CD4-positive, alpha-beta T cell treated with Interleukin-10 for 1 hour (primary cell): Measurements from ENCODE around the gene CDK6.

ENCODE experiments used
- DNase-seq: peaks from one replicate; pipeline ENCODE4 v3.0.0-alpha.2; 2020

Gene CDK6

GRCh38 chr7:92788559-92789183, 47.7 kb downstream of the CDK6 start:
- no peak for DNase-seq

GRCh38 chr7:92785923-92786322, 50.5 kb downstream of the CDK6 start:
- no peak for DNase-seq

DNA sequence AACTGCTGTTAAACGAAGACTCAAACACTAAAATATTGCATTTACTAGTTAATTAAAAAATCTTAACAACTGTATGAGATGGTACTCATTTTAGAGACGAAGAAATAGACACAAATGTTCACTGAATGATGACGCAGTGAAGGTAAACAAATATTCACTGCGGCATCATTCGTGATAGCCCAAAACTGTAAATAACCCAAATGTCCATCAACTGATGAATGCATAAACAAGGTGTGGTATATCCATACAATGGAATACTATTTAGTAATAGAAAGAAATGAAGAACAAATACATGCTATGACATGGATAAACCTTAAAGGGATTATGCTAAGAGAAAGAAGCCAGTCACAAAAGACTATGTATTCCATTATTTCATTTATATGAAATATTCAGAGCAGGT, 51.4 kb downstream of the CDK6 start:
- no peak for DNase-seq

GRCh38 chr7:92783260-92784201, 52.8 kb downstream of the CDK6 start:
- no peak for DNase-seq

DNA sequence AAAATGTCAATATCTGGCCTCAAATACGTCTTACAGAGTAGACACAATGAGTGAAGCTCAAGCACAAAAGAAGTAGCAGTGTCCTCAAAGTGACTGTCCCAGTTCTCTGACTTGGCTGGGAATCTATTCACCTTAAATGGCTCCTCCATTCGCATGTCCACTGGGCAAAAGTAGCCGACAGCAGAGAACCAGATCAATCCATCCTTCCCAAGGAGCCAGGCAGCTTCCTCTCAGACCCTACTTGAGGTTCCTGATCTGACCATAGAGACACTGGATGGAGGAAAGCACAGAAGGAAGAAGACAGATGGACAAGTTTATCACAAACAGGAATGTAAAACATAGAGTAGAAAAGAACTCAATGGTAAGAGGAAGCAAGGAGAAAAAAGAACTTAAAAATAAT, 53.5 kb downstream of the CDK6 start:
- DNase-seq = no peak

GRCh38 chr7:92782236-92782635, 54.1 kb downstream of the CDK6 start:
- no peak for DNase-seq

GRCh38 chr7:92781117-92781720, 55.2 kb downstream of the CDK6 start:
- no peak for DNase-seq

DNA sequence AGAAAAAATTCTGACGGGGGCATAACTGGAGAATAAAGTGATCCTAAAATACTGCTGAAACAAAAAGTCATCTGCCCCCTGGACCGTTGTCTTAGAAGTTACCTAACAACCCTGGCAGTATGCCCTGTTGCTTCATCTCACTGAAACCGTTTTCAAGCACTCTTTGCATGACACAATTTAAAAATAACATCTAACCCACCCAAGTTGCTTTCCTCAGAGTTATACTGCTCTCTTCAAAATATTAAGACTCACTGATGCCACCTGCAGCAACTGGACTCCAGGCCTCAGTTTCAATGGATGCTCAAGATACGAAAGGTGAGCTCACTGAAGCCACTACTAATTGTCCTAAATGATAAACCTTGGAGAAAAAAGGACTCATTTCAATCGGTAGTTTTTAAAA, 57.4 kb downstream of the CDK6 start:
- no peak for DNase-seq

- DNase-seq = no peak
Measured at GRCh38 chr7:92777993-92778392, 58.4 kb downstream of the CDK6 start.

- no peak for DNase-seq
Measured at GRCh38 chr7:92773808-92774207, 62.6 kb downstream of the CDK6 start.

GRCh38 chr7:92769844-92770243, 66.5 kb downstream of the CDK6 start:
- DNase-seq = no peak

DNA sequence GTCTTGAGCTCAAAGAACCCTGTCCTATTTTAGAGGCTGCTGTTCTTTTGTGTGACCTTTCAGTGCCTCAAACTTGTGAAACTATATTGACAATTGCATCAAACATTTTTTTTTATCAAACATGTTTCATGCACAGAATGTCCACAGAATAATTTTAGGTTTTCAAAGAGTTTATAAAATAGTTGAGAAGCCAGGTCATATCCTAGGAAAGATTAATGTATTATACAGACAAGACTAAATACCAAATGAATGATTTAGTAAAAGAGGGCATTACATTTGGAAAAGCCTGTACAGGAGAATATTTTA, 67.0 kb downstream of the CDK6 start:
- no peak for DNase-seq

DNA sequence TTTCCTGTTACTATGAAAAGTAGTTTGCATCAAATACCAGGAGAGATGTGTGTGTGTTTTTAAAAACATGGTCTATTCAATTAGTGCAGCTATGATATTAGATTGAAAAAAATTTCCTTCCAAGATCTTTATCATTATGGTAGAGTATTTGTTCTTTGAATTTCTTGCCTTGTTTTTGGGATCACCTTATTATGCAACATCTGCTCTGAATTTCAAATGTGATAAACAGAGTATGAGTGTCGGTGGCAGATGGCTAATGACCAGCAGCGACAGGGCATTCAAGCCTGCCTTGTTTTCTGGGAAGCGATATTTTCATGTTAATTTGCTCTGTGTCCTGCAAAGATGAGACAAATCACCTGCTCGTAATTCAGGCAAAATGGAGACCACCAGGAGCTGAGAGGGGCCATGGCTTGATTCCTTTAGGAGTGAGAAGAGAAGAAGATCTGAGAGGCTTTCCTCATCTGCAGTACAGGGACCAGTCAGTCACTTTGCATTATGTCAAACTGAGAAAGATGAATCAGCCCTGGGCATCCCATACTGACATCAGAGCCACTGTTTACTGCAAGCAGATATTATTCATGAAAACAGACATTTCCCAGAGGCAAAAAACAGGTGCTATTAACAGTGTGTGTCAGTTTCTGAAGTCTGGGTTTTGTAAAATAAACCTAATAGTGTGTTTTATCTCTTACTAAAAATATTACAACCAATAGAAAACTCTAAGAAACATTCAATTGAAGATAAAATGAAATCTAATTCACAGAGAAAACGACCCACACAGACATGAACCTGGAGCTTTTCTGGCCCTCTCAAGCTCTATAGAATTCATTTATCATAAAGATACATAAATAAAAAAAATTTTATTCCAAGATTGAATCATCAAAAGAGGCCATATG, 67.6 kb downstream of the CDK6 start:
- no peak for DNase-seq

DNA sequence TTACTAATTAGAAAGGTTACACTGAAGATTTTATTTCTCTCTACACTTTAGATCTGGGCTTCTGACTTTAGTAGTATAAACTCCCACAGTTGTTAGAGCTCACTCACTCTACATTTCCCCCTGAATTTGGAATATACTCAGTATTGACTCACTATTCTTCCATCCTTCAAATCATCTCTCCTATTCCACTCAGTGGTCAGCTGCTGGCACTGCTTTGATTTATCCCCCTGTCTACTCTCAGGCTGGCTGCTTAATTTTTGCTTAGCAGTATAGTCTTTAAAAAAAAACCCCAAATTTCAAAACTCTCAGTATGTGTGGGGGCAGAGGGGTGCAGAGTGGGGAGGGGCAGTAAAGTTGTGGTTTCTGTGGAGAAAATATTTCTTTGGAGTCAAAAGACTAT, 68.9 kb downstream of the CDK6 start:
- no peak for DNase-seq

DNA sequence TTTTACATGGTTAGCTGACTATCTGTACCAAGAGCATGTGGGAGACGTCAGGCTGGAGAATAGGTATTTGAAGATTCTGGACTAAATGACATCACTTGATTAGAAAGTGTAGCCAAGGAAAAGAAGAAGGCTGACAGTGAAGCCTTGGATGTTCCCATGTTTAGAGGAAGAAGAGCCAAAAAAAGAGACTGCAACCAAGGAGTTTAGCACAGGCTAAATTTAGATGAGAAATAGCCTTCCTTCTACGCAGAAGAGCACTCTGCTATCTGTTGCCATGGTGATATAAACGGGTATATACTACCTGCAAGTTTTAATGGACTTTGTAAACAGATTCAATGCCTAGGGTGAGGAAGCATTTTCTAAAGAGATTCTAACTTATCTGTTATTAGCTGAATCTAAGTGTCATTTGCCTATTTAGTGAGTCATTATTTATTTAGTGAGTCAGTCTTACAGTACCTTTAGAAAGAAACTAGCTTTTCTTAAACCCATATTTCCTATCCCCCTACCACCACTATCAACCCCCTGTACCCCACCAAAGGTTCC, 69.8 kb downstream of the CDK6 start:
- DNase-seq = no peak

DNA sequence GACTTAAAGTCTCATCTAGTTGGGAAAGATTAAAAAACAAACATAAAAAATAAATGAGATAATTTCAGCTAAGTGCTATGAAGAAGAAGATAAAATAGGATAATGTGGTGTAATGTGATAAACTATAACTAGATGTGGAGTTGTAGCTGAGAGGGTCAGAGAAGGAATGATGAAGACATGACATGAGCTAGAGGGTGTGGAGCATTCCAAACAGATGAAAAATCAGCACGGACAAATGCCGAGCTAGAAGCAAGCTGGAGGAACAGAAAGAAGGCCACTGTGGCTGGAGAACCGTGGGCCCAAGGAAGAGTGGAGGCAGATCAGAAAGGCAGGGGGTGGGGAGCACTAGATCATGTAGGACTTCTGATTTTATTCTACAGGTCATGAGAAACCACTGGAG, 70.6 kb downstream of the CDK6 start:
- no peak for DNase-seq

DNA sequence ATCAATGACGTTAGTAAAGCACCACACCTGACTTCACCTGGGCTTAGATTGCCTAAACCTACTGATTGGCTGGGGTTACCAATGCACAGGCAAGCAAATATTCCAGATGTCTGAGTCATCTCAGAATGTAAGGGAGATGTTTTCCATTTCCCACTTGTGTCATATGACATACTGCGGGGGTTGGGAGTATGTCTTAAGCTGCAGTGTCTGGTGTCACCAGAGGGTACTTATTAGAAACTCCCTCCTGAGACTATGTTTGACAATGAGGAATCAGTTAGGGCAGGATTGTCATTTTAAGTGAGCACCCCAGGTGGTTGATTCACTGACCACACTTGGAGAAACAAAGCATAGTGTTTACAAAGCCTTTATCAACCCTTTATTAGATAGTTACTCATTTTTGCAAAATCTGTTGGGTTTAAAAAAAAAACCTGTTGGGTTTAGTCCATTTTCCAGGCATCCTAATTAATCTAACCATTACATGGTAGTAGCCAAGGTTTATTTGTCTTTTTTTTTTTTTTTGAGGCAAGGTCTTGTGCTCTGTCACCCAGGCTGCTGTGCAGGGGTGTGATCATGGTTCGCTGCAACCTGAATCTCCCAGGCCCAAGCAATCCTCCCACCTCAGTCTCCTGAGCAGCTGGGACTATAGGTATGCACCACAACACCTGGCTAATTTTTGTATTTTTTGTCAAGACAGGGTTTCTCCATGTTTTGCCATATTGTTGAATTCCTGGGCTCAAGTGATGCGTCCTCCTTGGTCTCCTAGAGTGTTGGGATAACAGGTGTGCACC, 72.5 kb downstream of the CDK6 start:
- no peak for DNase-seq

DNA sequence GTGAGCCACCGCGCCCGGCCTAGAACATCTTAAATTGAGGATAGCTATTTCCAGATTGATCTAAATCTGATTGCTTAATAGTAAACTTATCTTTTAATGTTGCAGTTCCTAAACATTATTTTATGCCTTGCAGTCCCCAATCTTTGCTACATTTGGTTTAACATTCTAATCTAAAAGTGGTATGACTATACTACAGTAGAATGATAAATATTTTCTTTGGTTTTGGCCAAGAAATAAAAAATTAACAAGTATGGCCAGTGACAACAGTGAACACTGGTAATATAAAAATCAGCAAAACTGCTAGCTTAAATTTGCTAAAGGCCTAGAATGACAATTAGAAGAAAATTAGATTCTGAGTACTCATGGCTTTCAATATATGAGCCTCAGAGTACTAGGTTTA, 73.5 kb downstream of the CDK6 start:
- DNase-seq = no peak

DNA sequence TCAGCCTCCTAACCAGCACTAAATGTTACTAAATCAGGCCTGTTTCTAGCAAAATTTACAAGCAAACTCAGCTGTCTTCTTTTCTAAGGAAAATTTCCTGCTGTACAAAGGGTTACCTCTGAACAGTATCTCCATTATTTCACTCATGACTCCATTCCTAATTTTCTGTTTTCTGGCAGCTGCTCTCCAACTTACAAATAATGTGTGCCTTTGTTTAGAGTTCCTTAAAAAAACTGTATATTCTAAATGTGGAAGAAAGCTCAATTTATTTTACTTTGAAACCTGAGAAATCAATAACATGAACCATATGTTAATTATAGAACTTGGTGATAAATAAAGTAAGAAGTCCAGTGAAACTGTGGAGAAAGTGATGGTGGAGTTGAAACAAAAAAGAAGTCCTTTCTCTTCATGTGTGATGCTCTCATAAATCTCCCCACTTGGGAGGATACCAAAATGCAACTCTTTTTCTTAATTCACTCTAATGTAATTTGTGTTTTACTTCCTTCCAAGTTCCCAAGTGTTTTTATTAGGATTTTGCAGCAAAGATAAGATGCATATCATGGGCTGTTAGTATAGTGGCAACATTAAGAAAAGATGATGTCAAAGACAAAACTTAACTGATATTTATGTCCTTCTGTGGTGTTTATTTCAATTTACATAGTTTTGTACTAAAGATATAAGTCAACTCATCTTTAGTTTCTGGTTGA, 74.8 kb downstream of the CDK6 start:
- no peak for DNase-seq

DNA sequence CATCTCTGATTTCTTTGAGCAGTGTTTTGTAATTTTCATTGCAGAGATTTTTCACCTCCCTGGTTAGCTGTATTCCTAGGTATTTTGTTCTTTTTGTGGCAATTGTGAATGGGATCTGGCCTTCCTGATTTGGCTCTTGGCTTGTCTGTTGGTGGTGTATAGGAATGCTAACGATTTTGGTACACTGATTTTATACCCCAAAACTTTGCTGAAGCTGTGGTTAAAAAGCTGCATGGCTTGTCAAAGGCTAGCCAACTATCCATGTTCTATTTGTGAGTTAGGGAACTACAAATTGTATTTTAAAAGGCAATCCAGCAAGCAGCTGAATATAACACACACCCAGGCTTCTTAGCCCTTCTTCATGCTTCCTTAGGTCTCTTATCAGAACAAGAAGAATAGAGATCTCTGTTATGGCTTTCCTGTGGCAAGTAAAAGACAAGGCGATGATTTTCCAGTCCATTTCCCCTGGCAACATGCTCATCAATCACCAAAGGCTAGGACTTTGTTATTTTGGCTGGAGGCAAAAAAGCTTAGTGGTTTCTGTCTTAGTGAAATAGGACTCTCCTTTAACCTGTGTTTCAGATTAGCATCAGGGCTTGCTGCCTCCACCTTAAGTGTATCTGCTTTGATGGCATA, 77.5 kb downstream of the CDK6 start:
- no peak for DNase-seq
